Lower leg skin (tissue), 3 donors: ENCODE results near the gene ERCC3.

Experiments used
- POLR2A ChIP-seq, 2 donors: fragments of 450-650 bp; IDR thresholded peaks; one replicate each; pipeline ENCODE4 v1.6.1; 2016 to 2017; ENCODE audit warnings: antibody characterized with exemption in 2 of 2, mild to moderate bottlenecking in 1 of 2, moderate library complexity in 1 of 2
- TF ChIP-seq, protein P1 (sequence below), 3 donors: fragments of 450-650 bp; IDR thresholded peaks; one replicate each; pipeline ENCODE4 v1.5.1; 2016; ENCODE audit warnings: antibody characterized with exemption in 3 of 3, mild to moderate bottlenecking in 3 of 3, moderate library complexity in 2 of 3

DNA sequence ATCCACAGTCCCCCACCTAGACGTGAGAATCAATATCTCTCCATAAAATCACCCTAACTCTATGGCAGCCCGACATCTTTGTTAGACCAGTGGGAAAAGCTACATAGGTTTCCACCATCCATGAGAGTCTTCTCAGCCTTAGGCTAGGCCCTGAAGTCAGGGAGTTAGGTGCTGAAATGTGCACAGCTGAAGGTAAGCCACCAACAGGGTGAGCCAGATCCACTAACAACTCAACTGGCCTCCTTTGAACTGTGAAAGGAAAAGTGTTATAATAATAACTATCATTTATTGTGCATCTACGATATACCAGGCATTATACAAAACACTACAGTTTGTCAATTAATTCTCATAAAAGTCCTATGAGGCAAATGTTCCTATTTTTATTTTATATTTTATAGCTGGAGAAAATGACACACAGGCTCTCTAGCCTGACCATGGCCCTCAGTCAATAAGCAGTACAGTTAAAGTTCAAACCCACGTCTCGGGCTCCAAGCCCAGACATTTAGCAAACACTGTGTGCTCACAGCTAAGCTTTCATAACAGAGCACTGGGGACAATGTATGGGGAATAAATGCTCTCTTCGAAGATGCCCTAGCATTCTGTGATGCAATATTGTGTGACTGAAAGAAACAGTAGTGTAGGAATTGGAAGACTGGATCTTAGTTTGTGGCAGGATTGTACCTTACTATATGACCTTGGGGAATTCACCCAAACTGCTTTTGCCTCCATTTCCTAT lies 62.6 kb downstream of the ERCC3 start:
- TF ChIP-seq POLR2A (IDR thresholded peaks at IDR 0.05): no peak
- TF ChIP-seq, protein P1, sequence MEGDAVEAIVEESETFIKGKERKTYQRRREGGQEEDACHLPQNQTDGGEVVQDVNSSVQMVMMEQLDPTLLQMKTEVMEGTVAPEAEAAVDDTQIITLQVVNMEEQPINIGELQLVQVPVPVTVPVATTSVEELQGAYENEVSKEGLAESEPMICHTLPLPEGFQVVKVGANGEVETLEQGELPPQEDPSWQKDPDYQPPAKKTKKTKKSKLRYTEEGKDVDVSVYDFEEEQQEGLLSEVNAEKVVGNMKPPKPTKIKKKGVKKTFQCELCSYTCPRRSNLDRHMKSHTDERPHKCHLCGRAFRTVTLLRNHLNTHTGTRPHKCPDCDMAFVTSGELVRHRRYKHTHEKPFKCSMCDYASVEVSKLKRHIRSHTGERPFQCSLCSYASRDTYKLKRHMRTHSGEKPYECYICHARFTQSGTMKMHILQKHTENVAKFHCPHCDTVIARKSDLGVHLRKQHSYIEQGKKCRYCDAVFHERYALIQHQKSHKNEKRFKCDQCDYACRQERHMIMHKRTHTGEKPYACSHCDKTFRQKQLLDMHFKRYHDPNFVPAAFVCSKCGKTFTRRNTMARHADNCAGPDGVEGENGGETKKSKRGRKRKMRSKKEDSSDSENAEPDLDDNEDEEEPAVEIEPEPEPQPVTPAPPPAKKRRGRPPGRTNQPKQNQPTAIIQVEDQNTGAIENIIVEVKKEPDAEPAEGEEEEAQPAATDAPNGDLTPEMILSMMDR (IDR thresholded peaks at IDR 0.05): no peak
